ENCODE measurements around the gene MSANTD1.

DNA sequence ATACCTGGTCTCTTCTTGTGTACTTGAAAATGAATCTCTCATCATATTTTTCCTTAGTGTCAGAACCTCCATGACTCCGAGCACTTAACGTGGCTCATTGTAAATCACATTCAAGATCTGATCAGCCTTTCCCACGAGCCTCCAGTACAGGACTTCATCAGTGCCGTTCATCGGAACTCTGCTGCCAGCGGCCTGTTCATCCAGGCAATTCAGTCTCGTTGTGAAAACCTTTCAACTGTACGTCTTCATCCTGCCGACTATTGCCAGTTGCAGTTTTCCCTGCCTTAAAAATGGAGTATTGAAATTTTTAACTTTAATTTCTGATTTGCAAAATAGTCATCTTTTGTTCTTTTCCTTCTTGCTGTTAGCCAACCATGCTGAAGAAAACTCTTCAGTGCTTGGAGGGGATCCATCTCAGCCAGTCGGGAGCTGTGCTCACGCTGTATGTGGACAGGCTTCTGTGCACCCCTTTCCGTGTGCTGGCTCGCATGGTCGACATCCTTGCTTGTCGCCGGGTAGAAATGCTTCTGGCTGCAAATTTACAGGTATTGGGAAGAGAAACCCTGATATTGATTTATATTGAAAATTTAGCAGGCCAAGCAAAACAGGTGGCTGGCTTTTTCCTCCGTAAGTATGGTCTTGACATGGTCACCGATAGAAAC lies 42.4 kb upstream of the MSANTD1 start:
- TF ChIP-seq, protein P1, sequence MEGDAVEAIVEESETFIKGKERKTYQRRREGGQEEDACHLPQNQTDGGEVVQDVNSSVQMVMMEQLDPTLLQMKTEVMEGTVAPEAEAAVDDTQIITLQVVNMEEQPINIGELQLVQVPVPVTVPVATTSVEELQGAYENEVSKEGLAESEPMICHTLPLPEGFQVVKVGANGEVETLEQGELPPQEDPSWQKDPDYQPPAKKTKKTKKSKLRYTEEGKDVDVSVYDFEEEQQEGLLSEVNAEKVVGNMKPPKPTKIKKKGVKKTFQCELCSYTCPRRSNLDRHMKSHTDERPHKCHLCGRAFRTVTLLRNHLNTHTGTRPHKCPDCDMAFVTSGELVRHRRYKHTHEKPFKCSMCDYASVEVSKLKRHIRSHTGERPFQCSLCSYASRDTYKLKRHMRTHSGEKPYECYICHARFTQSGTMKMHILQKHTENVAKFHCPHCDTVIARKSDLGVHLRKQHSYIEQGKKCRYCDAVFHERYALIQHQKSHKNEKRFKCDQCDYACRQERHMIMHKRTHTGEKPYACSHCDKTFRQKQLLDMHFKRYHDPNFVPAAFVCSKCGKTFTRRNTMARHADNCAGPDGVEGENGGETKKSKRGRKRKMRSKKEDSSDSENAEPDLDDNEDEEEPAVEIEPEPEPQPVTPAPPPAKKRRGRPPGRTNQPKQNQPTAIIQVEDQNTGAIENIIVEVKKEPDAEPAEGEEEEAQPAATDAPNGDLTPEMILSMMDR (IDR thresholded peaks at IDR 0.05; ENCODE audit: insufficient read depth, low read depth, low read length), result no peak
- TF ChIP-seq EZH2 (IDR thresholded peaks at IDR 0.05; ENCODE audit: insufficient read depth, low read length), result no peak
